Measurements from ENCODE around the gene CLEC4G.

Gene CLEC4G

GRCh38 chr19:7729211-7729610 is 2.7 kb downstream of the CLEC4G start:
- no peak for DNase-seq (ENCODE audit: low spot score)

- no peak for DNase-seq (ENCODE audit: low spot score)
Observed at GRCh38 chr19:7725791-7726190, 6.1 kb downstream of the CLEC4G start.

- DNase-seq (ENCODE audit: low spot score): no peak
Observed at GRCh38 chr19:7722231-7722651, 9.7 kb downstream of the CLEC4G start.

- no peak for DNase-seq (ENCODE audit: low spot score)
Observed at GRCh38 chr19:7720351-7720750, 11.6 kb downstream of the CLEC4G start.

GRCh38 chr19:7718668-7719067 is 13.2 kb downstream of the CLEC4G start:
- no peak for DNase-seq (ENCODE audit: low spot score)

- no peak for DNase-seq (ENCODE audit: low spot score)
Observed at GRCh38 chr19:7716762-7717161, 15.1 kb downstream of the CLEC4G start.

- DNase-seq (ENCODE audit: low spot score): no peak
Observed at GRCh38 chr19:7715671-7716070, 16.2 kb downstream of the CLEC4G start.

- DNase-seq (ENCODE audit: low spot score): no peak
Observed at GRCh38 chr19:7710616-7711015, 21.3 kb downstream of the CLEC4G start.

- DNase-seq (ENCODE audit: low spot score): no peak
Observed at GRCh38 chr19:7709932-7710460, 21.9 kb downstream of the CLEC4G start.

- DNase-seq (ENCODE audit: low spot score): no peak
Observed at GRCh38 chr19:7706955-7707456, 24.9 kb downstream of the CLEC4G start.

GRCh38 chr19:7706188-7706954 is 25.5 kb downstream of the CLEC4G start:
- DNase-seq (ENCODE audit: low spot score): no peak

- DNase-seq (ENCODE audit: low spot score): no peak
Observed at GRCh38 chr19:7705387-7706187, 26.3 kb downstream of the CLEC4G start.

- DNase-seq (ENCODE audit: low spot score): no peak
Observed at GRCh38 chr19:7704280-7705060, 27.4 kb downstream of the CLEC4G start.

- DNase-seq (ENCODE audit: low spot score): no peak
Observed at GRCh38 chr19:7703332-7703731, 28.6 kb downstream of the CLEC4G start.

GRCh38 chr19:7701654-7702457 is 30.1 kb downstream of the CLEC4G start, which contains the start of gene FCER2:
Gene FCER2 (minus strand): TSS chr19:7702131. CDS start chr19:7699760, 2,371 bp downstream.
- DNase-seq (ENCODE audit: low spot score): no peak

- no peak for DNase-seq (ENCODE audit: low spot score)
Observed at GRCh38 chr19:7701049-7701653, 30.8 kb downstream of the CLEC4G start.

GRCh38 chr19:7699417-7700401 is 32.2 kb downstream of the CLEC4G start:
- DNase-seq (ENCODE audit: low spot score): peak; percentile 42

GRCh38 chr19:7699003-7699402 is 32.9 kb downstream of the CLEC4G start:
- no peak for DNase-seq (ENCODE audit: low spot score)

GRCh38 chr19:7698583-7698982 is 33.3 kb downstream of the CLEC4G start:
- no peak for DNase-seq (ENCODE audit: low spot score)

All from kidney tubule cell (primary cell).